Measurements from ENCODE around the gene FAM83B.

FAM83B gene

DNA sequence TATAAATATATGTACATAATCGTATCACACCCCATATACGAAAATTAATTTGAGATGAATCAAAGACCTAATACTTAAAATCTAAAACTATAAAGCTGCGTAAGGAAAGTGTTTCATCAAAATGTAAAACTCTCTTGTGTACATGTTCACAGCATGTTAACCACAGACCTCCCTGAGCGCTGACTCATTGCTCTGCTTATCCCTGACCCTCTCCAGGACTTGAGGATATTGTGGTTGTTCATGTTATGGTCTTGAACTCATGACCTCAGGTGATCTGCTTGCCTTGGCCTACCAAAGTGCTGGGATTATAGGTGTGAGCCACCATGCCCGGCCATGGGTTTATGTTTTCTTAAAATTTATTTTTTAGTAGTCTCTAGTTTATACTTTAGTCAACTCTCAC, 14.2 kb downstream of the FAM83B start:
- TF ChIP-seq, protein P1, sequence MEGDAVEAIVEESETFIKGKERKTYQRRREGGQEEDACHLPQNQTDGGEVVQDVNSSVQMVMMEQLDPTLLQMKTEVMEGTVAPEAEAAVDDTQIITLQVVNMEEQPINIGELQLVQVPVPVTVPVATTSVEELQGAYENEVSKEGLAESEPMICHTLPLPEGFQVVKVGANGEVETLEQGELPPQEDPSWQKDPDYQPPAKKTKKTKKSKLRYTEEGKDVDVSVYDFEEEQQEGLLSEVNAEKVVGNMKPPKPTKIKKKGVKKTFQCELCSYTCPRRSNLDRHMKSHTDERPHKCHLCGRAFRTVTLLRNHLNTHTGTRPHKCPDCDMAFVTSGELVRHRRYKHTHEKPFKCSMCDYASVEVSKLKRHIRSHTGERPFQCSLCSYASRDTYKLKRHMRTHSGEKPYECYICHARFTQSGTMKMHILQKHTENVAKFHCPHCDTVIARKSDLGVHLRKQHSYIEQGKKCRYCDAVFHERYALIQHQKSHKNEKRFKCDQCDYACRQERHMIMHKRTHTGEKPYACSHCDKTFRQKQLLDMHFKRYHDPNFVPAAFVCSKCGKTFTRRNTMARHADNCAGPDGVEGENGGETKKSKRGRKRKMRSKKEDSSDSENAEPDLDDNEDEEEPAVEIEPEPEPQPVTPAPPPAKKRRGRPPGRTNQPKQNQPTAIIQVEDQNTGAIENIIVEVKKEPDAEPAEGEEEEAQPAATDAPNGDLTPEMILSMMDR (conservative IDR thresholded peaks at IDR 0.05; ENCODE audit: control insufficient read depth, insufficient read depth, low read depth, low read length): no peak
- H3K4me3 ChIP-seq (ENCODE audit: control insufficient read depth, low read depth, low read length): no peak overlapping the region
- peak; percentile 52 for DNase-seq (ENCODE audit: low read depth)

- no peak for DNase-seq (ENCODE audit: low read depth)
- TF ChIP-seq, protein P1 (conservative IDR thresholded peaks at IDR 0.05; ENCODE audit: control insufficient read depth, insufficient read depth, low read depth, low read length): no peak
- H3K4me3 ChIP-seq (ENCODE audit: control insufficient read depth, low read depth, low read length): no peak overlapping the region
Measured at GRCh38 chr6:54861905-54862616, 15.5 kb downstream of the FAM83B start.

- no peak overlapping the region for H3K4me3 ChIP-seq (ENCODE audit: control insufficient read depth, low read depth, low read length)
- TF ChIP-seq, protein P1 (conservative IDR thresholded peaks at IDR 0.05; ENCODE audit: control insufficient read depth, insufficient read depth, low read depth, low read length): no peak
- DNase-seq (ENCODE audit: low read depth): no peak
Measured at GRCh38 chr6:54864272-54864671, 17.7 kb downstream of the FAM83B start.

GRCh38 chr6:54865091-54865631, 18.6 kb downstream of the FAM83B start:
- no peak overlapping the region for H3K4me3 ChIP-seq (ENCODE audit: control insufficient read depth, low read depth, low read length)
- TF ChIP-seq, protein P1 (conservative IDR thresholded peaks at IDR 0.05; ENCODE audit: control insufficient read depth, insufficient read depth, low read depth, low read length): no peak
- DNase-seq (ENCODE audit: low read depth): no peak

DNA sequence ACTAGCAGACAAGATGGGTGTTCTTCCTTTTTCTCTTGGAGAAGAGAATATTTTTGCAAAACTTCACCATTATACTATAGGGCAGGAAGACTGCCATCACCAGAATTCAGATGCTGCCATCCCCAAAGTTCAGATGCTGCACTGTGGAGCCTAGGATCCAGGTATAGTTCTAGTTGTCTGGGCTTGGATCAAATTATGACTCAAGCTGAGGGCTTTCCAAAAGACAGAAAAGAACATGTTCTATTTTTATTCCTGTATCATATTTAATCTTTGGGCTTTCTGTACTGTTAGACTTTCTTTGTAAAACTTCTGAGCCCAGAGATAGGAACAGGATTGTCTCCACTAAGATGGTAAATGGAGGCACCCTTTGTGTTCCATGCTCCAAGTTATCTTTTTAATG, 22.0 kb downstream of the FAM83B start:
- DNase-seq (ENCODE audit: low read depth): no peak
- TF ChIP-seq, protein P1 (conservative IDR thresholded peaks at IDR 0.05; ENCODE audit: control insufficient read depth, insufficient read depth, low read depth, low read length): no peak
- H3K4me3 ChIP-seq (ENCODE audit: control insufficient read depth, low read depth, low read length): no peak overlapping the region

GRCh38 chr6:54873599-54873998, 27.0 kb downstream of the FAM83B start:
- TF ChIP-seq, protein P1 (conservative IDR thresholded peaks at IDR 0.05; ENCODE audit: control insufficient read depth, insufficient read depth, low read depth, low read length): no peak
- no peak overlapping the region for H3K4me3 ChIP-seq (ENCODE audit: control insufficient read depth, low read depth, low read length)
- no peak for DNase-seq (ENCODE audit: low read depth)
